Astrocyte of the spinal cord (primary cell): Measurements from ENCODE around the gene LRBA.
"Not testable (repeated sequence)": the region's sequence is repeated elsewhere in the genome, so short reads cannot be mapped to it uniquely, and the experiment has no call there.

Experiments used
- DNase-seq: peaks from one replicate; pipeline ENCODE4 v3.0.0; 2011; ENCODE audit warnings: low read depth, low spot score
- H3K4me3 ChIP-seq: 2 replicates; pipeline ENCODE4 v1.5.1; 2011; ENCODE audit warnings: low read depth, mild to moderate bottlenecking, low read length, moderate library complexity
- CTCF ChIP-seq: IDR thresholded peaks from 2 replicates; pipeline ENCODE4 v1.5.1; 2012; ENCODE audit warnings: low read depth, mild to moderate bottlenecking, low read length, inconsistent platforms
- in situ Hi-C: cut with HindIII; loops from 2 replicates; pipeline ENCODE4 v1.10.0; 2017; ENCODE audit warnings: low sequenced_read_pairs

LRBA gene, protein sequence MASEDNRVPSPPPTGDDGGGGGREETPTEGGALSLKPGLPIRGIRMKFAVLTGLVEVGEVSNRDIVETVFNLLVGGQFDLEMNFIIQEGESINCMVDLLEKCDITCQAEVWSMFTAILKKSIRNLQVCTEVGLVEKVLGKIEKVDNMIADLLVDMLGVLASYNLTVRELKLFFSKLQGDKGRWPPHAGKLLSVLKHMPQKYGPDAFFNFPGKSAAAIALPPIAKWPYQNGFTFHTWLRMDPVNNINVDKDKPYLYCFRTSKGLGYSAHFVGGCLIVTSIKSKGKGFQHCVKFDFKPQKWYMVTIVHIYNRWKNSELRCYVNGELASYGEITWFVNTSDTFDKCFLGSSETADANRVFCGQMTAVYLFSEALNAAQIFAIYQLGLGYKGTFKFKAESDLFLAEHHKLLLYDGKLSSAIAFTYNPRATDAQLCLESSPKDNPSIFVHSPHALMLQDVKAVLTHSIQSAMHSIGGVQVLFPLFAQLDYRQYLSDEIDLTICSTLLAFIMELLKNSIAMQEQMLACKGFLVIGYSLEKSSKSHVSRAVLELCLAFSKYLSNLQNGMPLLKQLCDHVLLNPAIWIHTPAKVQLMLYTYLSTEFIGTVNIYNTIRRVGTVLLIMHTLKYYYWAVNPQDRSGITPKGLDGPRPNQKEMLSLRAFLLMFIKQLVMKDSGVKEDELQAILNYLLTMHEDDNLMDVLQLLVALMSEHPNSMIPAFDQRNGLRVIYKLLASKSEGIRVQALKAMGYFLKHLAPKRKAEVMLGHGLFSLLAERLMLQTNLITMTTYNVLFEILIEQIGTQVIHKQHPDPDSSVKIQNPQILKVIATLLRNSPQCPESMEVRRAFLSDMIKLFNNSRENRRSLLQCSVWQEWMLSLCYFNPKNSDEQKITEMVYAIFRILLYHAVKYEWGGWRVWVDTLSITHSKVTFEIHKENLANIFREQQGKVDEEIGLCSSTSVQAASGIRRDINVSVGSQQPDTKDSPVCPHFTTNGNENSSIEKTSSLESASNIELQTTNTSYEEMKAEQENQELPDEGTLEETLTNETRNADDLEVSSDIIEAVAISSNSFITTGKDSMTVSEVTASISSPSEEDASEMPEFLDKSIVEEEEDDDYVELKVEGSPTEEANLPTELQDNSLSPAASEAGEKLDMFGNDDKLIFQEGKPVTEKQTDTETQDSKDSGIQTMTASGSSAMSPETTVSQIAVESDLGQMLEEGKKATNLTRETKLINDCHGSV (N-terminal part only)

GRCh38 chr4:151014521-151015458 lies at the start of gene LRBA:
LRBA (minus strand) TSS chr4:151015284; CDS start chr4:151014642, 642 bp downstream.
- in situ Hi-C loops: no loop called here
- no peak for TF ChIP-seq CTCF
- DNase-seq: peak; percentile 43
- peak within 1 kb of the TSS; percentile 74 for H3K4me3 ChIP-seq

DNA sequence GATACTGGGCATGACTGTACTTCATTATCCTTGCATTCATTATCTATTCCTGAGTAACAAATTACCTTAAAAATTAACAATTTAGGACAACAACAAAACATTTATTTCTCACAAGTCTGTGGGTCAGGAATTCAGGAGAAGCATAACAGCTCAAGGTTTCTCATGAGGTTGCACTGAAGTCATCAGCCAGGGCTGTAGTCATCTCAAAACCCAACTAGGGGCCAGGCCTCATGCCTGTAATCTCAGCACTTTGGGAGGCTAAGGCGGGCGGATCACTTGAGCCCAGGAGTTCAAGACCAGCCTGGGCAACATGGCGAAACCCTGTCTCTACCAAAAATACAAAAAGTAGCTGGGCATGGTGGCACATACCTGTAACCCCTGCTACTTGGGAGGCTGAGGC lies 48.1 kb upstream of the LRBA start:
- DNase-seq, in situ Hi-C loops, H3K4me3 ChIP-seq: not testable (repeated sequence)

DNA sequence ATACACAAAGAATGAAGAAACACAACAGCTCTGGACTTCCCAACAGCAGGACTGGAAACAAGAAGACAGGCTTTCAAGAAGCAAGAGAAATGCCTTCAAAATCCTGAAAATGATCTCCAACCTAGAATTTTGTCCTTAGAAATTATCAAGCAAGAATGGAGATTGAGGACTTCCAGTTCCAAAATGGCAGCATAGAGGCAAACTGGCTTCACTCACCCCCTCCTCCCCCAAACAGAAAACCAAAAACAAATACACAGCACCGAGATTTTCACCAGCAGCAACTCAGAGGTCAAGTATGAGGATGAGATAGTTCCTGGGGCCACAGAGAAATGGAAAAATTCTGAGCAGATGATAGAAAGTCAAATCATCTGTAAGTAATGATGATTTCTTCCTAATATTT lies 40.5 kb upstream of the LRBA start:
- no peak for DNase-seq
- in situ Hi-C loops: no loop called here
- TF ChIP-seq CTCF: no peak
- no peak overlapping the region for H3K4me3 ChIP-seq

GRCh38 chr4:151052785-151053184 lies 37.7 kb upstream of the LRBA start:
- in situ Hi-C loops: no loop called here
- H3K4me3 ChIP-seq: no peak overlapping the region
- TF ChIP-seq CTCF: no peak

GRCh38 chr4:151049430-151049884 lies 34.4 kb upstream of the LRBA start:
- no peak for TF ChIP-seq CTCF

More at GRCh38 chr4:151052785-151053184, 37.7 kb upstream of the LRBA start:
- no peak for DNase-seq

DNA sequence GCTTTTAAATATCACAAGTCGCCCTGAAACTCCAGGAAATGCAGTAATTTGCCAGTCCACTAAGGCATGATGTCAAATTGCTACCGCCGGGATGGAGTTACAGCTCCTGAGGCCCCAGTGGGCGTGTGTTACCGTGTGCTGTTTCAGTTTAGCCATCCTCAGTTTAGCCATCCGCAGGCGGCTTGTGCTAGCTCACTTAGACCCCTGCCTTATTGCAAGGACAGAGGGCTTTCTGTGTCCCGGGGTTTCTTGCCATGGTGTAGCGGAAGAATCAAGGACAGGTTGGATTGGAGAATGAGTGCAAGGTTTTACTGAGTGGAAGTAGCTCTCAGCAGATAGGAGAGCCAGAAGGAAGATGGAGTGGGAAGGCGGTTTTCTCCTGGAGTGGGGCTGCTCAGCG lies 33.8 kb upstream of the LRBA start:
- no peak for DNase-seq
- H3K4me3 ChIP-seq: no peak overlapping the region
- TF ChIP-seq CTCF: no peak
- in situ Hi-C loops: no loop called here

More at GRCh38 chr4:151049430-151049884, 34.4 kb upstream of the LRBA start:
- DNase-seq: no peak
- in situ Hi-C loops: no loop called here
- H3K4me3 ChIP-seq: no peak overlapping the region
